ENCODE measurements around the gene NRXN3.
A peak's percentile ranks its signal among the peaks of the same experiment; 100 is the strongest.
"Not testable (repeated sequence)": the region's sequence is repeated elsewhere in the genome, so short reads cannot be mapped to it uniquely, and the experiment has no call there.

NRXN3 gene

GRCh38 chr14:78501909-78502308 is 331.7 kb downstream of the NRXN3 start:
- FAIRE-seq, result no peak

GRCh38 chr14:78508023-78508422 is 337.9 kb downstream of the NRXN3 start:
- FAIRE-seq, result no peak

GRCh38 chr14:78509516-78509915 is 339.3 kb downstream of the NRXN3 start:
- FAIRE-seq, result no peak

GRCh38 chr14:78512021-78512420 is 341.8 kb downstream of the NRXN3 start:
- no peak for FAIRE-seq

GRCh38 chr14:78519863-78520262 is 349.7 kb downstream of the NRXN3 start:
- no peak for FAIRE-seq

- no peak for FAIRE-seq
Observed at GRCh38 chr14:78524196-78524595, 354.0 kb downstream of the NRXN3 start.

GRCh38 chr14:78524766-78525165 is 354.6 kb downstream of the NRXN3 start:
- FAIRE-seq, result no peak

- no peak for FAIRE-seq
Observed at GRCh38 chr14:78530078-78530477, 359.9 kb downstream of the NRXN3 start.

- FAIRE-seq, result no peak
Observed at GRCh38 chr14:78534141-78534540, 364.0 kb downstream of the NRXN3 start.

- no peak for FAIRE-seq
Observed at GRCh38 chr14:78535041-78535440, 364.9 kb downstream of the NRXN3 start.

- not testable (repeated sequence) for FAIRE-seq
Observed at GRCh38 chr14:78541788-78542187, 371.6 kb downstream of the NRXN3 start.

- no peak for FAIRE-seq
Observed at GRCh38 chr14:78543433-78543832, 373.3 kb downstream of the NRXN3 start.

GRCh38 chr14:78561074-78561473 is 390.9 kb downstream of the NRXN3 start:
- FAIRE-seq, result no peak

GRCh38 chr14:78566026-78566858 is 396.1 kb downstream of the NRXN3 start:
- peak; percentile 32 for FAIRE-seq

- FAIRE-seq, result no peak
Observed at GRCh38 chr14:78566859-78567172, 396.6 kb downstream of the NRXN3 start.

GRCh38 chr14:78567343-78567742 is 397.2 kb downstream of the NRXN3 start:
- no peak for FAIRE-seq

GRCh38 chr14:78573736-78574135 is 403.6 kb downstream of the NRXN3 start:
- not testable (repeated sequence) for FAIRE-seq

GRCh38 chr14:78576437-78577166 is 406.4 kb downstream of the NRXN3 start:
- no peak for FAIRE-seq

GRCh38 chr14:78581229-78581628 is 411.1 kb downstream of the NRXN3 start:
- no peak for FAIRE-seq

- no peak for FAIRE-seq
Observed at GRCh38 chr14:78586681-78587080, 416.5 kb downstream of the NRXN3 start.

- no peak for FAIRE-seq
Observed at GRCh38 chr14:78588906-78589305, 418.7 kb downstream of the NRXN3 start.

- FAIRE-seq, result no peak
Observed at GRCh38 chr14:78592616-78593219, 422.5 kb downstream of the NRXN3 start.

- no peak for FAIRE-seq
Observed at GRCh38 chr14:78593949-78594348, 423.8 kb downstream of the NRXN3 start.

GRCh38 chr14:78595797-78596196 is 425.6 kb downstream of the NRXN3 start:
- FAIRE-seq, result no peak
